Globus pallidus (tissue), 1 donor: ENCODE data around the gene SCN9A.

Source experiments
- DNase-seq: peaks from one replicate; pipeline ENCODE4 v3.0.0-alpha.2; 2015; ENCODE audit warnings: low spot score

SCN9A gene

DNA sequence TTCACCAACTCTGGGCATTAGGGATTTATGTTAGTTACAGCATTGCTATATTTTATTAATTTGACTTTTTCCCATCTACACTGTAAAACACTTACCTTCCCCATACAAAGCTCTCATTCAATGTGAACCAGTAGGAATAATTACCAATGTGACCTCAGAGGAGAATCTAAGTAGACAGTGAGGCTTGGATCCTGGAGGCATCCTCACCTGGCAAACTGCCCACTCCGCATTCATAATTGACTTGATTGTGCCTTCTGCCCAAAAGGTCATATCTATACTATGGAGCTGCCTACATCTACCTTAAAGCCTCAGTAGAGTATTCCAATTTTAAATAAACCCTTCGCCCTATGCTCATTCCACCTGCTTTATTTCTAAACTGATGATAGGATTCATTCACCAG is 202.5 kb downstream of the SCN9A start:
- no peak for DNase-seq

DNA sequence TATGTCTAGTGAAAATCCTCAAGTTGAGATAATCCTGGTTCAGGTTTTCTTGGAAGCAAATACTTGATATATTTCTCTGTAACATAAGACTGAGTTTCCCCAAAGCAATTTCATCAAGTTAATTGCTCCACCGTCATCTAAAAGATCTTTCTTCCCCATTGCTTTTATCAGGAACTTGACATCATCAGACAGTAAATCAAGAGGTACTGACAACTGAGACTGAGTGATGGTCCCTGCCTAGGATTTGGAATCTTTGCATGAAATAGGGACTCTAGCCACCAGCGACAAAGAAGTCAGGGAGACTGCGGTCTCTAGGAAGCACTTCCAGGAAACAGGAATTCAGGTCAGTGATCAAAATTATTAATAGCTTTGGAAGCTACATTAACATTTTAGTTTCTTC is 204.5 kb downstream of the SCN9A start:
- no peak for DNase-seq

DNA sequence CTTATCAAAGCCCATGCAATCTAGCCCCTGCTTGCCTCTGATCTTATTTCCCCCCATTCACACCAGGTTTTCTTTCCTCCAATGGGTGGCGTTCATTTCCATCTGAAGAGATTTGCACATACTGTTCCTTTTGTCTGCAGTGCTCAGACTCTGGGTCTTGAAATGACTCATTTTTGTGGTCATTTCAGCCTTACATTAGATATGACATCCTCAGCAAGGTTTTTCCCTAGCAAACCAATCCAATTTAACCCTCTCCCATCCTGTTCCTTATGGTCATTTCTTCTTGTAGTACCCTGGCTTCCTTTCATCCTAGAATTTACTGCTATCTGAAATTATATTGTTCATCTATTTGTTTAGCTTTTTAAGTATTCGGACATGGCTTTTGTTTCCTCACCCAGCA is 205.4 kb downstream of the SCN9A start:
- DNase-seq = no peak

DNA sequence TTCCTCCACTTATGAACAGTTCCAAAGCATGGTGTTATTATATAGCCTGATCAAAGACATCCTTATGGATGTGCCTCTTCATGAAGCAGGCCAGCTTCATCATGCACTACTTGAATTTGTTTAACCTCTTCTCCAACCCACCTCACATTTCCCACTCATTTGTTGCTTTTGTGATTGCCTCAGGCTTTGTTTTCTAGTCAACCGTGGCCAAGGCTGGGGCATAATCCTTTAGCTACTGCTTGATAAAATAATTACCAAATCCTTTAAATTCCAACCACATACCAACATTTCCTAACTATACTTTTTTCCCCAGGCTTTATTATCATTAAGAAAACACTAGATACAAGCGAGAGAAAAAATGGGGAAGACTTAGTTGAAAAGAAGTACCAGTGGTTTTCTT is 208.3 kb downstream of the SCN9A start:
- no peak for DNase-seq

DNA sequence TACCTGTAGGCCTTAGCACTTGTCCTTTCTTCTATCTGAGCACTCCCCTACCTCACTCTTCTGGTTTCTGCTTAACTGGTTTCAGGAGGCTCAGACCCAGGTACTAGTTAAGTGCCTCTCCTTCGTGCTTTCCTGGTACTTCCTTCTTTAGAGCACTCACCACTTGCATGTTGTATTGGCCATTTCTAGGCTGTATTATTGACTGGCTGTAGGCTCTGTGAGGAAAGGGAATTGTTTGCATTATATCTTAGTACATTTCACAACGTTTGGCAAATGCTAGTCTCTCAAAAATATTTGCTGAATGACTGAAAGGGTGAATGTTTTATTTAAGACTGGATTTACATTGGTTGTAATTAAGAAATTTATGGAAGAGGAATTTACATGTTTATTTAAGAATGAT is 212.0 kb downstream of the SCN9A start:
- no peak for DNase-seq

DNA sequence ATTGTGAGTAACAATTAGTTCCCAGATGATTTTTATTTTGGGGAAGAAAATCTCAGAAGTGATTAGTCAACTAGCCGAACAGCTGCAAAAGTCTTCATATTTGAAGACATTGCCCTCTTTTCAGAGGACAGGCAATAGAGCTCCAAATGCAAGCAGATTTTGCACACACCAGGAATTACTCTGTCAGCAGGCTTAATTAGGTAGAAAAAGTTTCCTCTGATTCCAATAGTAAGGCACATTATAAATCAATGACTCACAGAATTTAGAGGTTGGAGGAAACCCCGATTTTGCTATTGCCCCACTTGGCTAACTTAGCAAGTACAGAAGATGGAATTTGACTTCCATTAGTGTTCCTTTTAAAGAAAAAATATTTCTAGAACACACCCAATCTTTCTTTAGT is 217.2 kb downstream of the SCN9A start:
- no peak for DNase-seq

DNA sequence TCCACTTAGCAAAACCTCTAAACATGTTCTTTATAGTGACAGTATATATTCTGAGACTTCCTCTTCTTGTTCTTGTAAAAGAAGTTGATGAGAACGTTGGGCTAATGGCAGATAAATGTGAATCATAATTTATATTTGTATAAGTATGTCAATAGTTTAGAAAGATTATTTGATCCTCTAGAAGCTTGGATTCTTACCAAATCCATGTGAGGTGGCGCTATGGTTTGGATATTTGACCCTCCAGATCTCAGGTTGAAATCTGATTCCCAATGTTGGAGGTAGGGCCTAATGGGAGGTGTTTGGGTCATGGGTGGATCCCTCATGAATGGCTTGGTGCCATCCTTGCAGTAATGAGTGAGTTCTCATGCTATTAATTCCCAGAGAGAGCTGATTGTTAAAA is 218.2 kb downstream of the SCN9A start:
- no peak for DNase-seq

DNA sequence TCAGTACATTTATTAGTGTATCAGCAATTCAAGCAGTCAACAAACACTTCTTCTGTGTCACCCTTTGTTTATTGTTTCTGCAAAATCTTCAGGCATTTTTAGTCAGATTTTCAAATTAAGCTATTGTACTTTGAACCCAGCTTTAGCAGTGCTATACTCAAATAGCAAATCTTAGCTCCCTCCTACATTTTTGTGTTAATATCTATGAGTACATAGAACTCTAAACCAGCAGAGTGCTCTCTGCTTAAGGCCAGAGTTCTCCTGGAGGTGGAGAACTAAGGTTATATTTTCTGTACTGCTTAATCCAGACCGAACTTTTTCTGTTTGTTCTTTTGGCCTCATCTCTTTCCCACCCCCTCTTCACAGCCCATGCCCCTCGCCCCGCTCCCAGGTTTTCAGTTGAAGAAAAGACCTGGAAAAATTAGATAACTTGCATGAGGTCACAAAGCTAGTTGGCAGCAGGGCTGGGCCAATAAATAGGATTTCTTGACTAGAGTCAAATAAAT is 218.7 kb downstream of the SCN9A start:
- no peak for DNase-seq

DNA sequence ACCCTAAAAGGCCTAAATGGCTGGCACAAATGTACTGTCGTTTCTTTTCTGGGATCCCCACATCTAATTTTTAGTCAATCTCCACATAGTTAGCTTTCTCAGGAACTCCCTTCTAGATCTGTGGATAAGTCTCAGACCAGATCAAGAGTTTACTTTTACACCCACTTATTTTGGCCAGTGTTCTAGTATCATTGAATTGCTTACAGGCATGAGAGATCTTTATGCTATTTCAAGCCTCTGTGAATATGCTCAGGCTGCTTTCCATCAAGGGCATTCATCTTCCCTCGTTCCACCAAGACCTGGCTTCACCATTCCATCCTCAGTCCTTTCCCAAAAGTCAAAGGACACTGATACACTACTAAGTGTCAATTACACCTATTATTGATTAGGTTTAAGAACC is 220.2 kb downstream of the SCN9A start:
- DNase-seq = no peak

DNA sequence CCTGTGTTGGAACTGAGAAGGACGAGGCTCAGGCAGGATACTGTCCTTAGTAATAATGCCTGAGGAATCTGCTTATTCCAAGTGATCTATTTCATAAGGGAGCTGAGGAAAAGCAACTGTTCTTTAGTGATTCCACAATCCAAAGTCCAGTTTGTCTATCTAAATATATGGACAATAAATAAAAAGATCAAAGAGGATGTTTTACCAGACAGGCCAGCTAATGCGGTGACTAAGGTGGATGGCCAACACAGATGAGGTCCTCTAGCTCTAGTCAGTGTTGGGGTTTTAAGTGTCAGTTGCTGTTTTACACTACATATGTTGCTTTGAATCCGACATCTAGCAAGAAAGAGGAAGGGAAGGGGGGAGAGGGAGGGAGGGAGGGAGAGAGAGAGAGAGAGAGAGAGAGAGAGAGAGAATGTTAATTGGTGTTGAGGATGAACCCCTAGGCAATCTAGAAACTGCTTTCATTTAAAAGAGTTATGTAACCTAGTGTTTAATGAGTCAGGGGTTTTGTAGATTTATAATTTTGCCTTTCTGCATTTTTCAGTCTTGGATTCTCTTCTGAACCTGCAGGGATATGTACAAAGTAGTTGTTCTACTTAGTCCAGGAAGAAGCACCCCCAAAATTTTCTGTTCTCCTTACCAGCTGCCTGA is 220.9 kb downstream of the SCN9A start:
- DNase-seq = no peak

DNA sequence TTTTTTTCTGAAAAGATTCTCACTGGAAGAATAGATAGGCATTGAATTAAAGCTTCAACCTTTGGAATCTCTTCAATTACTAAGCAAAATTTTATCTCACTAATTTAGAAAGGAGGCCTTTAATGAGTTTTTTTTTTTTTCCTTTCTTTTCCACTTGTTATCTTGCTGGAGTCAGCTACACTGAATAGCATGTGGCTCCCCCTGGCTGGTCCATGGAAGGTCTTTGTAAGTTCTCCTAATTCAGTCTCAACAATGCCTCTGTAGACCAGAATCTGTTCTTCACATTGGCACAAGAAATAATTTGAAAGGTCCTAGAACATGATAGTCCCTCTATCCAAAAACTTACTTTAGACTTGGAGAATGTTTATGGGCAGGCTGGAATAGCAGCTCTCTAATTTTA is 223.7 kb downstream of the SCN9A start:
- DNase-seq = no peak

DNA sequence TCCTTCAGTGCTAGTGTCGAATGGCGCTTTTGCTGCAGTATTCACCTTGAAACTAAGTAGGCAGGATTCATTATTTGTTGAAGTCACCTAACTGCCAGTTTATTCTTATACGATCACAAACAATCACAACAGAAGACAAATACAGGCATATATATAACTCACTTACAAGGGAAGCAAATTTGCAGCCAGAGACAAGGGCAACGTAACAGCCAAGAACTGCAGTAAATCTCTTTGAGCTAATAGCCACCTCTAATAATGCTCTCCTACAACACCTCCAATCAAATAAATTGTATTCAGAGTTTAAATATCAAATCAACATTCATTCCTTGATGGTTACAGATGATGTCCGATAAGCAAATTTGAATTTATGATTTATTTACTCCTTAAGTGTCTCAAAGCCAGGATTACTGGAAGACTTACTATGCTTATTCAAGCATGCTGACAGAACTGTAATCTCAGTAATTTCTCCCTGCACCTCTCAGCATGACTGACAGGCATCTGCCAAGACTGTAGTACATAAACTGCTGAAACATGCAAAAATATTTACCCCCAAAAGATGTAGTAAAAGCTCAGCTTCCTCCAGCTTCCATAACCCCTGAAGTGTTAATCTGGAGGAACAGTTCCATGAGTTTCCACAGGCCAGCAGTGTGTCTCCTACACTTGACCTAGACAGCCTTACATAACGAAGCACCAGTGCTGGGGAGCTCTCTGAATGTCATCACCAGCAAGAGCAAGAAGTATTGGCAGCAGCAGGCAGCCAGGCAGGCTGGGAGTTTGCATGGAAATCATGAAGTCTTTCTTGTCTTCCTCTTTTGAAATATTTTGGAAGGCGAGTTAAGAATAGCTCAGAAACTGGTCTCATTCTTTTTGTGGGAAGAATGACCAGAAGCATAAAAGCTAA is 227.0 kb downstream of the SCN9A start:
- no peak for DNase-seq

DNA sequence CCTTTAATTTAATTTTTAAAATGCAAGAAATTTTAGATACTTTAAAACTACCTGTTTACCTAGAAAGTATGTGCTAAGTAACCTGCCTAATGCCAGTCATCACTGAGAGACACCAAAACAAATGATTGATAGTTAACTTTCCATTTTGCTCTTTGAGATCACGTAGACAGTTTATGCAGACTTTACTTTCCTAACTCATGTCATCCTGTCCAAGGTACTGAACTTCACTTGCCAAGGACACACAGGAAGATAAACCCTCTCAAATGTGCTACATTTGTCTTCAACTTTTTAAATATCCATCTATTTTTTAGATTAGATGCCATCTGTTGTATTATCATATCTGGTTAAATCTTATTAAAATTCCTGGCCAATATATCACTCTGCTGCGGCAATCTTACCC is 227.9 kb downstream of the SCN9A start:
- no peak for DNase-seq
